MM.1S (cell line): ENCODE data around the gene WFDC5.

Source experiments
- DNase-seq: peaks from one replicate; pipeline ENCODE4 v3.0.0-alpha.2; 2015
- H2AFZ ChIP-seq: fragments of 300-600 bp; sonication (generic); 2 replicates; pipeline ENCODE4 v1.6.0; 2016; ENCODE audit warnings: antibody characterized with exemption, low read length
- H3F3A ChIP-seq: fragments of 300-600 bp; sonication (generic); 2 replicates; pipeline ENCODE4 v1.6.1; 2016; ENCODE audit warnings: mild to moderate bottlenecking, antibody characterized with exemption, low read length, moderate library complexity, mixed read lengths; ENCODE audit not compliant: insufficient read depth
- H3K27ac ChIP-seq: fragments of 300-600 bp; sonication (generic); 2 replicates; pipeline ENCODE4 v1.5.1; 2016; ENCODE audit warnings: mild to moderate bottlenecking, low read length
- H3K27me3 ChIP-seq: fragments of 300-600 bp; sonication (generic); replicated peaks from 2 replicates; pipeline ENCODE4 v1.6.0; 2016; ENCODE audit warnings: low read length; ENCODE audit not compliant: insufficient read depth
- H3K36me3 ChIP-seq: fragments of 300-600 bp; sonication (generic); replicated peaks from 2 replicates; pipeline ENCODE4 v1.6.1; 2016; ENCODE audit warnings: mild to moderate bottlenecking, low read length, mixed read lengths; ENCODE audit not compliant: insufficient read depth
- H3K4me1 ChIP-seq: fragments of 300-600 bp; sonication (generic); 2 replicates; pipeline ENCODE4 v1.6.1; 2016; ENCODE audit warnings: low read length, mixed read lengths
- H3K4me2 ChIP-seq: fragments of 300-600 bp; sonication (generic); 2 replicates; pipeline ENCODE4 v1.6.0; 2016; ENCODE audit warnings: low read depth, low read length
- H3K4me3 ChIP-seq: fragments of 300-600 bp; sonication (generic); 2 replicates; pipeline ENCODE4 v1.5.1; 2016; ENCODE audit warnings: low read length, mixed read lengths
- H3K79me2 ChIP-seq: fragments of 300-600 bp; sonication (generic); 2 replicates; pipeline ENCODE4 v1.6.1; 2016; ENCODE audit warnings: mixed run types, low read length, mixed read lengths
- H3K9ac ChIP-seq: fragments of 300-600 bp; sonication (generic); 2 replicates; pipeline ENCODE4 v1.6.1; 2016; ENCODE audit warnings: low read length, mixed read lengths
- H3K9me2 ChIP-seq: fragments of 300-600 bp; sonication (generic); replicated peaks from 2 replicates; pipeline ENCODE4 v1.6.1; 2016; ENCODE audit warnings: mild to moderate bottlenecking, low read length, mixed read lengths; ENCODE audit not compliant: insufficient read depth
- H3K9me3 ChIP-seq: fragments of 300-600 bp; sonication (generic); replicated peaks from 2 replicates; pipeline ENCODE4 v1.6.1; 2016; ENCODE audit warnings: mild to moderate bottlenecking, low read length, mixed read lengths; ENCODE audit not compliant: insufficient read depth
- H4K20me1 ChIP-seq: fragments of 300-600 bp; sonication (generic); 2 replicates; pipeline ENCODE4 v1.6.1; 2016; ENCODE audit warnings: mild to moderate bottlenecking, low read length, moderate library complexity, mixed read lengths; ENCODE audit not compliant: insufficient read depth
- EZH2 ChIP-seq: fragments of 300-600 bp; sonication (generic); optimal IDR thresholded peaks from 2 replicates; pipeline ENCODE3; 2017; ENCODE audit warnings: low read depth, mild to moderate bottlenecking, antibody characterized with exemption, low read length, mixed read lengths
- EZH2phosphoT487 ChIP-seq: fragments of 300-600 bp; sonication (generic); IDR thresholded peaks from 2 replicates; pipeline ENCODE4 v1.6.1; 2018; ENCODE audit warnings: antibody characterized with exemption, low read length
- TF ChIP-seq, protein P1 (sequence below): fragments of 300-600 bp; sonication (generic); IDR thresholded peaks from 2 replicates; pipeline ENCODE4 v1.5.1; 2016; ENCODE audit warnings: antibody characterized with exemption, low read length, mixed read lengths

The WFDC5 gene

DNA sequence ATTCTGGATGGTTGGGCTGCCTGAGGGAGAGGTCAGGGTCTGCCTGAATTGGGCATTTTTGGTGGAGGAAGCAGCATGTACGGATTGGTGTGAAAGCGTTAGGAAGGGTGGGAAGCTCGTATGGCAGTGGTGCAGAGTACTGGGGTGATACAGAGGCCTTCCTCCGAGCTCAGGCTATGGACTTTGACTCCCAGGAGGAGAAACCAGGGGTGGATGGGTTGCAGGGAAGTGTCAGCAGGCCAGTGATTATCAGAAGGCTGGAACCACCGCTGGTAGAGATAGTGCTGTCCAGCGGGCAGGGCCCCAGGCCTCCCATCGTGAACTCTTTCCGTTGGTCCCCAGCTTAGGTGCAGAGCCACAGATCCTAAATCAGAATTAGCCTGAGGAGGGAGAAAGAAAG is 5.3 kb downstream of the WFDC5 start:
- Histone ChIP-seq H3K27ac (no peak overlapping the region), H3K9me3 (no peaks in the 10 kb centered on the region)
- no peak for TF ChIP-seq EZH2
- TF ChIP-seq EZH2phosphoT487: no peak
- TF ChIP-seq, protein P1, sequence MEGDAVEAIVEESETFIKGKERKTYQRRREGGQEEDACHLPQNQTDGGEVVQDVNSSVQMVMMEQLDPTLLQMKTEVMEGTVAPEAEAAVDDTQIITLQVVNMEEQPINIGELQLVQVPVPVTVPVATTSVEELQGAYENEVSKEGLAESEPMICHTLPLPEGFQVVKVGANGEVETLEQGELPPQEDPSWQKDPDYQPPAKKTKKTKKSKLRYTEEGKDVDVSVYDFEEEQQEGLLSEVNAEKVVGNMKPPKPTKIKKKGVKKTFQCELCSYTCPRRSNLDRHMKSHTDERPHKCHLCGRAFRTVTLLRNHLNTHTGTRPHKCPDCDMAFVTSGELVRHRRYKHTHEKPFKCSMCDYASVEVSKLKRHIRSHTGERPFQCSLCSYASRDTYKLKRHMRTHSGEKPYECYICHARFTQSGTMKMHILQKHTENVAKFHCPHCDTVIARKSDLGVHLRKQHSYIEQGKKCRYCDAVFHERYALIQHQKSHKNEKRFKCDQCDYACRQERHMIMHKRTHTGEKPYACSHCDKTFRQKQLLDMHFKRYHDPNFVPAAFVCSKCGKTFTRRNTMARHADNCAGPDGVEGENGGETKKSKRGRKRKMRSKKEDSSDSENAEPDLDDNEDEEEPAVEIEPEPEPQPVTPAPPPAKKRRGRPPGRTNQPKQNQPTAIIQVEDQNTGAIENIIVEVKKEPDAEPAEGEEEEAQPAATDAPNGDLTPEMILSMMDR: no peak

DNA sequence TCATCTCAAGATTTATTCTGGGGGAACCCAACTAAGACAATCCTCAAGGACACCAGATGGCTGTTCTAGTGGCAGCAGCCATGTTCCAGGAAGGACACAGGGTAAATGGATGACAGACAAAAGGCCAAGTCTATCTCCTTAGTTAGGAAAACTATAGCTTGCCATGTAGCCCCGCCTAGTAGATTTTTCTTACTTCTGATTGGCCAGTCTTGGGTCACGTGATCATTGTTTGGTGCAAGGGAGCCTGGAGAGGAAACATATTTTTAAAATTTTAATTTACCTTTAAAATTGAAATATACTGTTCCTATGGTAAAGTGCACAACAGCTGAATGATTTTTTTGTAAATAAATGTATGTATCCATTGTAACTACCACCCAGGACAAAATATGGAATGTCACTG is 9.7 kb downstream of the WFDC5 start:
- H3K9me3 ChIP-seq: no peaks in the 10 kb centered on the region
- H3K4me3 ChIP-seq: no peak overlapping the region
- no peaks in the 10 kb centered on the region for H3K79me2 ChIP-seq
- peak; percentile 5 for DNase-seq
- H2AFZ ChIP-seq: no peak overlapping the region
- H3K4me2 ChIP-seq: no peak overlapping the region
- no peaks in the 10 kb centered on the region for H3K36me3 ChIP-seq
- H3K27me3 ChIP-seq: no peaks in the 10 kb centered on the region
- H3K9me2 ChIP-seq: no peaks in the 10 kb centered on the region
- no peak overlapping the region for H3K9ac ChIP-seq
- H3F3A ChIP-seq: no peaks in the 10 kb centered on the region
- no peak for TF ChIP-seq EZH2phosphoT487
- H4K20me1 ChIP-seq: no peaks in the 10 kb centered on the region
- no peak overlapping the region for H3K27ac ChIP-seq
- no peaks in the 10 kb centered on the region for H3K4me1 ChIP-seq

More for the DNA sequence above, 5.3 kb downstream of the WFDC5 start:
- Histone ChIP-seq H3K4me2 (no peak overlapping the region), H3F3A (no peaks in the 10 kb centered on the region), H2AFZ (no peak overlapping the region), H3K27me3 (no peaks in the 10 kb centered on the region), H3K4me3 (no peak overlapping the region), H3K36me3 (no peaks in the 10 kb centered on the region), H3K9me2 (no peaks in the 10 kb centered on the region), H3K4me1 (no peaks in the 10 kb centered on the region), H3K79me2 (no peaks in the 10 kb centered on the region), H3K9ac (no peak overlapping the region), H4K20me1 (no peaks in the 10 kb centered on the region)
- DNase-seq: no peak

DNA sequence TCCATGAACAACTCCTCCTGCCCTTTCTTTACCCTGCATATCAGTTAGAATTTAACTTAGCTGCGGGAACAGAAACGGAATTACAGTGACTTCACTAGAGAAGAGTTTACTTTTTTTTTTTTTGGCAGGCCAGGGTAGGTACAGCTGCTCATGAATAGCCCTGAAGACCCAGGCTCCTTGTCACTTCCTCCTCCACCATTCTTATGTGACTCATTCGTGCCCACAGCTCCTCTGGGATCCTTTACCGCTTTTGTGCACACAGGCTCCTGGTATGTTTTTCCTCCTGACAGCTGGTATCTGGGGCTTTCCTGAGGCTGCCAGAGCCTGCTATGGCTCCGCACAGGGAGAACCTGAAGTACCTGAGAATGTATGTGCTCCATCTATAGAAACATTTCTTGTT is 10.2 kb downstream of the WFDC5 start:
- no peaks in the 10 kb centered on the region for H3K79me2 ChIP-seq
- TF ChIP-seq, protein P1: no peak
- TF ChIP-seq EZH2phosphoT487 (no peak), EZH2 (no peak)
- no peaks in the 10 kb centered on the region for H3F3A ChIP-seq
- H4K20me1 ChIP-seq: no peaks in the 10 kb centered on the region
- H3K27me3 ChIP-seq: no peaks in the 10 kb centered on the region
- H3K4me2 ChIP-seq: no peak overlapping the region
- no peak overlapping the region for H3K27ac ChIP-seq
- no peak overlapping the region for H3K4me3 ChIP-seq
- no peaks in the 10 kb centered on the region for H3K9me2 ChIP-seq
- no peak overlapping the region for H3K9ac ChIP-seq
- no peaks in the 10 kb centered on the region for H3K9me3 ChIP-seq
- no peak for DNase-seq
- H3K4me1 ChIP-seq: no peaks in the 10 kb centered on the region
- no peak overlapping the region for H2AFZ ChIP-seq
- no peaks in the 10 kb centered on the region for H3K36me3 ChIP-seq

DNA sequence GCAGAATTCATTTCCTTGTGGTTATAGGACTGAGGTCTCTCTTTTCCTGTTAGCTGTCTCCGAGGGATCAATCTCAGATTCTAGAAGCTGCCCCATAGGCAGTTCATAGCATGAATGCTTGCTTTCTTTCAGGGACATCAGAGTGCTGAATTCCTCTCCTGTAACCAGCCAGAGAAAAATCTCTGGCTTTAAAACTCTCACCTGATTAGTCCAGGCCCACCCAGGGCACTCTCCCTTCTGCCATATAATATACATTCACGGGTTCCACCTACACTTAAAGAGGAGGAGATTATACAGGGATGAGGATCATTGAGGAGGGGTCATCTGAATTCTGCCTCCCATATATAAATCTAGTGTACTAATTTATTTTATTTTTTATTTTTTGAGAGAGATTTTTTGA is 11.9 kb downstream of the WFDC5 start:
- DNase-seq: no peak
- Histone ChIP-seq H2AFZ (no peak overlapping the region), H3K4me3 (no peak overlapping the region), H3K9me2 (no peaks in the 10 kb centered on the region), H3K9me3 (no peaks in the 10 kb centered on the region), H3K79me2 (no peaks in the 10 kb centered on the region), H3K27ac (no peak overlapping the region), H3K4me1 (no peaks in the 10 kb centered on the region), H3K4me2 (no peak overlapping the region), H4K20me1 (no peaks in the 10 kb centered on the region), H3K9ac (no peak overlapping the region), H3F3A (no peaks in the 10 kb centered on the region), H3K36me3 (no peaks in the 10 kb centered on the region), H3K27me3 (no peaks in the 10 kb centered on the region)
- TF ChIP-seq EZH2: no peak
- TF ChIP-seq, protein P1: no peak
- no peak for TF ChIP-seq EZH2phosphoT487
